ENCODE data around the gene RAVER1.
"Not testable (repeated sequence)": the region's sequence is repeated elsewhere in the genome, so short reads cannot be mapped to it uniquely, and the experiment has no call there.

The RAVER1 gene

DNA sequence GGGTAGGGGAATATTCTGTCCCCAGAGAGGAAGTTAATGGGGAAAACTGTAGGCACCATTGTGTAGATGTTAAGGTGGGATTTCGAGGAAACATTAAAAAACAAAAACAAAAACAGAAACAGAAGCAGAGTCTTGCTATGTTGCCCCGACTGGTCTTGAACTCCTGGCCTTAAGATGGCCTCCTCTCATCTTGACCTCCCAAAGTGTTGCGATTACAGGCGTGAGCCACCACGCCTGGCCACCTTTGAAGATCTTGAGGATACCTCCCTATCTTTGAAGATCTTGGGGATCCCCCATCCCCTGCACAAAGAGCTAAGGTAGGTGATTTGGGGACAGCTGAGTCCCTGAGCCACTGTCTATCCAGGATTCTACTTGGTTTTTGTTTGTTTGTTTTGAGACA, 6.6 kb upstream of the RAVER1 start:
- no peak for DNase-seq

DNA sequence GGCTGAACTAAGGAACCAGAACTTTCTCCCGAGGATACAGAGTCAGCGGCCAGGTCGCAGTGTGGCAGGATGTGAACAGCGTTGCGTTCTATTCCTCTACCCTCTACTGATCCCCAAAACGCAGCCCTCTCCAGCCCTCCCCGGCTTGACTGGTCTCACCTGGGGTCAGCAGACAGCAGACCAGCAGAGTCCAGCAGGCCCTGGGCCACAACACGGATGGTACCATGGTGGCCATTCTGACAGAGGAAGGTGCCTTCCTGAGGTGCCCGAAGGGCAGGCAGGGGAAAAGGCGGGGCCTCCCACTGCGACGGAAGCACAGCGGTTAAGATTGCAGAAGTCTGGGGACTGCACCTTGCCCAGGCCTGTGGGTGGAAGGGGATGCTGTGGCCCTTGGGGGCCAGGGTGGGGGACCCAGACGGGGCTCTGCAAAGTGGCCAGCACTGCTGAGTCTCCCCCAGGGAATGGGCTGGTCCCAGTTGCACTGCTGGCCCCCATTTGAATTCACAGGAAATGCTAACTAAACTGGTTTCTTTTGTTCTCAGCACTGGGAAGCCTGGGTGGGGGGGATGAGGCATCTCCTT, 6.1 kb upstream of the RAVER1 start, which contains the start of gene ICAM3:
ICAM3 (minus strand) TSS at position 245 of the 581 bp plus-strand sequence; CDS start at position 235, 10 bp downstream.
- DNase-seq = no peak

DNA sequence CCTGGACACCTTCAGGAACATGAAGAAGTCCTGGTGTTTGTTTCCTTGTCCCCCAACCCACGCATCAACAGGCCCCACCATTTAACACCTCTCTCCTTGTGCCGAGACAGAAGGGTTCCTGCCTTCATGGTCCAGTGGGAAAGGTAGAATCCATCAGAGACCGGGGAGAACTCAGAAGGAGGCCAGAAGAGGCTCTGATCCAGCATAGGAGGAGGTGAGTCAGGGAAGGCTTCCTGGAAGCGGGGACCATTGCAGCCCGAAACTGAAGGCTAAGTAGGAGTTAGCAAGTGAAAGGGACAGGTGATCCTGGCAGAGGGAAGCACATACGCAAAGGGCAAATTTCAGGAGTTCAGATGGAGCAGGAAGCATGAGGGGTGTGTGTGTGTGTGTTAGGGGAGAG, 5.6 kb upstream of the RAVER1 start:
- DNase-seq = no peak

DNA sequence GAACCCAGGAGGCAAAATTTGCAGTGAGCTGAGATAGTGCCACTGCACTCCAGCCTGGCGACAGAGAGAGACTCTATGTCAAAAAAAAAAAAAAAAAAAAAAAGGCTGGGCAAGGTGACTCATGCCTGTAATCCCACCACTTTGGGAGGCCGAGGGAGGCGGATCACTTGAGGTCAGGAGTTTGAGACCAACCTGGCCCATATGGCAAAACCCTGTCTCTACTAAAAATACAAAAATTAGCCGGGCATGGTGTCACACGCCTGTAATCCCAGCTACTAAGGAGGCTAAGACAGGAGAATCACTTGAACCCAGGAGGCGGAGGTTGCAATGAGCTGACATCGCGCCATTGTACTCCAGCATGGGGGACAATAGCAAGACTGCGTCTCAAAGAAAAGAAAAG, 3.4 kb upstream of the RAVER1 start:
- not testable (repeated sequence) for DNase-seq

DNA sequence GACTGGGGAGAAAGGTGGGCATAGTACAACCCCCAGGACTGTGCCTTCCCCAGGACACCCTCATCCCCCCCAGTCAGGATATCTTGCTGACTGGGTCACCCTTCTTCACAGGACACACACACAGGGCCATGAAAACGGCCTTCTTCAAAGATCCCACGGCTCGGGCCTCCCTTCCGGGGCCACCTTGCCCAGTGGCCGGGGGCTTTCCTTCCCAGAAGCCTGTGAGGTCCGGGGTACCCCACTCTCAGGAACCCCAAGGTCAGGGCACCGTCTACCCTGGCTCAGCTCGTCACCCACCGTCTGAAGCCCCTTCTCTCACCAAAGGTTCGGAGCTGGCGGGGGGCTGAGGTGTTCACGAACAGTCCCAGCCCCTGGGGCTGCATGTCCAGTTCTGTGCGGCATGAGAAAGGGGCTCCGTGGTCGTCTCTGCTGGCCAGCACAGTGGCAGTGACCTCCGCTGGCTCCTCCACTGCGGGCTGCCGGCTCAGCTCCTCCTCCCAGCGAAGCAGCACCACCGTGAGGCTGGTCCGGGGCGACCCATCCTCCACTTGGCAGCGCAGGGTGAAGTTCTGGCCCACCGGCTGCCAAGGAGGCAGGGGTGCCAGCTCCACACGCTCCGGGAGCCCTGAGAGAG, 2.1 kb upstream of the RAVER1 start:
- DNase-seq = no peak

DNA sequence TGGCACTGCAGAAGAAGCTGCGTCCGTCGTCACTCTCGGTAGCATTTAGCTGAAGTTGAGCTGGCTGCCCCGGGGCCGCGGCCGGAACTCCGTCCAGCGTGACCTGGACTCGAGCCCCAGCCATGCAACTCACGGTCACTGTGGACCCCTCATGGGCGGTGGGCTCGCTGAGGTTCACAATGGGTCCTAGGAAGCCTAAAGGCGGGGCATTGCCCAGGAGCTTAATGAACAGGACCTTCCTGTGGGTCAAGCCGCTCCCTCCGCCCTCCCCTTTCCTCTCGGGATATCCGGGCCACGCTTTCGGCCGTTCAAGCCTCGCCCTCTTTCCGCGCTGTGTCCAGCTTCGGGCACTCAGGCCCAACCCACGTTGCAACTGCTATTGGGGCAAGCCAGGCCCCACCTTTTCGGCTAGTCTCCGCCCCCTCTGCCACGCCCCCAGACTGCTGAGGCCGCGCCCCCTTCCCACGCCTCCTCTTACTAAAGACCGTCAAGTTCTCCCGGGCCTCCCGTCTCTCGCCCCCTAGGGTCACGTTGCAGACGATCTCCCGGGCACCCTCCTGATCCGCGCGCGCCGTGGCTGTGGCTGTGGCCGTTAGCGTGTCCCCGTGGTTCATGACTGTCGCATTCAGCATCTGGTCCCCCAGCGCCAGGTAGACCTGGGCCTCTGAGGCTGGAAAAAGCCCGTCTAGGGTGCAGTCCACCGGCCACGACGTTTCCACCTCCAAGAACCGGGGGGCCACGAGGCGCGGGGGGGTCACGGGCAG, 1.4 kb upstream of the RAVER1 start:
- peak; percentile 79 to 92 for DNase-seq

DNA sequence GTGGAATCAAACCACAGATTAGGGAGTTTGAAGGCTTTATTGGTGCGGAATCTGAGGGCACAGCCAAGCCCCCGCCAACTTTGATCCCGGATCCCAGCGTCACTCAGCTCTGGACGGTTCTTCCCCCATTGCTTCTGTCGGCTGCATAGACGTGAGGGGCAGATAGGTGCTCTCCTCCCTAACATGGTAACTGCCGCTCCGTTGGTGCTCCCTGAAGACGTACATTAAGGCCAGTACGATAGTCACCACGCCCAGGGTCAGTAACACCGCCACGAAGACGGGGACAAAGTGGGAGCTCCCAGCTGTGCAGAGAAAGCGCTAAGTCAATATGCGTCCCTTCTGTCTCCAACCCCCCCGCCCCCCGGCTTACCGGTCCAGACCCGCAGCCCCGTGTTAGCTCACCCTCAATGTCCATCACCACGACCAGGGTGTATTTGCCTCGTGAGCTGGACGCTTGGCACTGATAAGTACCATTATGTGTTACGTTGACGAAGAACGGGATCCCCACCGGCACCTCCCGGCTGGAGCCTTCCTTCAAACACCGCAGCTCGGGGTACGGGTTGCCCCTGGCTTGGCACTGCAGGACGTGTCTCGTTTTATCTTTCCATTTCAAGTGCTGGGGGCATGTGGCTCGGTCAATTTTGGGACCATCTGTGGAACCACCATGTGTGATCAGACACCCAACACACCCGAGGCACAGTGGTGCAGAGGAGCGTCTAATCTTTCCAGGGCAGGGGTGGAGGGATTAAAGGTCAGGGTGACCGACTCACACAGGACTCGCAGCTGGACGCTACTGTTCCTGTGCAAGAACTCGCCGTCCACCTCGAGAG, 644 bp upstream of the RAVER1 start:
- DNase-seq = peak in 1 of 2 experiments; percentile 82

DNA sequence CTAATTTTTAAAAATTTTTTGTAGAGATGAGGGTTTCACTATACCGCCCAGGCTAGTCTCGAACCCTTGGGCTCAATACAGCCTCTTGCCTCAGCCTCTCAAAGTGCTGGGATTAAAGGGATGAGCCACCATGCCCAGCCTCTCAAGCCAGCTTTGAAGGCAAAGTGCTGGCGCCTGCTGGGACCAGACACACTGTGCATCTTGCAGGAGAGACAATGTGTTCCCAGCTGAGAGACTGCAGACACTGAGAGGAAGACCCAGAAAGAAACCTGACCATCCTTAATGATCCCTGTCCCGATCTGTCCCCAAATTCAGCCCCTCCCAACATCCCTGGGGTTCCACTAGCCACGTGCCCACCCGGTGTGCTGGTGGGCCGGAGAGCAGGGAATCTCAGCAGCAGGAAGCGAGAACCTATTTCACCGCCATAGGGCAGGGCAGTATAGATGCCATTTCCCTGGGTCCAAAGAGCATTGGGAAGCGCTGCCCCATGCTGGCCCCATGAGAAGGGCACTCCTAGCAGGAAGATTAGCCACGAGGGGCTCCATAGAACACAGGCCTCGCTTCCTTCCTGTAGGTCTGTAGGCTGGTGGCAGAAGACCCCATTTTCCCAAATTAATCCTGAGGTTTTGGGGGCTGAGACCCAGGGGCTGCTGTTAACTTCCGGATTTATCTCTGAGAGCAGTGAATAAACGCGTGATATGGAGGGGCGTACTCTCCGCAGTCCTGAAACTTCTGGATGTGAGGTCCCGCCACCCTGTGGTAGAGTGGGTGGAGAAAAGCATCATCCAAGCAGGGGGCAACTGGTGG, 968 bp downstream of the RAVER1 start:
- DNase-seq = no peak

DNA sequence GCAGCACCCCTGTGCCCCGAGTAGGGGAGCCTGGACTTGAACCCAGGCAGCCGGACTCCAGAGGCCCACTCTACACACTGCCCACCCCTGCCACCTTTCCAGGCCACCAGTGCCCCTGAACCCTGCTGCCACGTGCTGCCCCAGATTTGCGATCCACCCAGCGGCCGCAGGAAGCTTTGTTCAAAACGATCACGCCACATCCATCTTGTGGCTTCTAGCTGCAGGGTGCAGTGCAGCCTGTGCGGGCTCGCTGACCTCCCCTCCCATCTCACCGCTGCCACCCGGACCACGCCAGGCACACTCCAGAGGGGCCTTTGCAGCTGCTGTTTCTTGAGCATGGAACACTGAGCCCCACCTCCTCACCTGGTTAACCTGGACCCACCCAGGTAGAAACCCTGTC, 3.8 kb downstream of the RAVER1 start:
- no peak for DNase-seq

DNA sequence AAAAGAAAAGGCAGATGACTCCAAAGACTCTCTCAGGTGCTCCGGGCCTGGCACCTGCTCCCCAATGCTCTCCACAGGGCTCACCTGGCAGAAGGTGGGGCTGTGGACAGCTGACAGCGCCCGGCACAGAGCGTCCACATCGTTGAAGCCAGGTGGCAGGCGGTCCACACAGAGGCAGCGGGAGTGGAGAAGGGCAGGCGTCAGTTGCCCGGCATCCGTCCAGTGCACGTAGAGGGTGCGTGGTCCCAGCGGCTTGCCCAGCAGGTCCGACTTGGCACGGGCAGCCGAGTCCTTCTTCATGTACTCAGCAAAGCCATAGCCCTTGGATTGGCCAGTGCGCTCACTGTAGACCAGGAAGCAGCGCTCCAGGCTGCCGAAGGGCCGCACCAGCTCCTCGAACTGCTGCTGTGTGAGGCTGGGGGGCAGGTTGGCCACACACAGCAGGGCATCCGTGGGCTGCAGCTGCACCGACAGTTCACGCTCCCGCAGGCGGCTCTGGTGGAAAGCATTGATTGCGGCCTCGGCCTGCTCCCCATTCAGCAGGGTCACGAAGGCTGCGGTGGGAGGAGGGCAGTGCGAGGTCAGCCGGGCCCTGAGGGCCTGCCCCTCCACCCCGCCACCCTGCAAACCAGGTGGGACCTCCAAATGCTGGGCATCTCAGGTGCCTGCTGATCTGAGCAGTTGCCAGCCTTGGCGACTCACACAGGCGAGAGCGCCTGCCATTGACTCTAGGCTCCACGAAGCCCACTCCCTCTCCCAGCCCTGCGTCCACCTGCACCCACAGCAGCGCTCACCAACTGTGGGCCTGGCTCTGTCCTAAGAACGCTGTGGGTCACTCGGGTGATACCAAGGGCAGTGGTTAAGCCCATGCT, 4.5 kb downstream of the RAVER1 start:
- DNase-seq = no peak

DNA sequence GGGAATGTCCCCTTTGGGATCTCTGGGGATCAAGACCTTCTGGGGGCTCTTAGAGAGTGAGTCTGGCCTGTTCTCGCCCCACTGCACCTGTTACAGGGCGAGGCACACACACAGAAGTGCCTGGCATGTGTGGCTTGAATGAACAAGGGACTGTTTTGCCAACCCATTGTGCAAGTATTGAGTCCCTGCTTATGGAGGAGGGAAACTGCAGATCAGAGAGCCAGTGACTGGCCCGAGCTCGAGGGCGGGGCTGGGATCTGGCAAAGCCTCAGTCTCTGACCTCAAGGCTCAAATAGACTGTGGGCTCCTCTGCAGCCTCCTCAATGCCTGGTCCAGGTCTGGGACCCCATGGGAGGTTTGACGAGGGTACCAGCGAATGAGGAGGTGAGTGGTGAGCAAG, 5.5 kb downstream of the RAVER1 start:
- no peak for DNase-seq

DNA sequence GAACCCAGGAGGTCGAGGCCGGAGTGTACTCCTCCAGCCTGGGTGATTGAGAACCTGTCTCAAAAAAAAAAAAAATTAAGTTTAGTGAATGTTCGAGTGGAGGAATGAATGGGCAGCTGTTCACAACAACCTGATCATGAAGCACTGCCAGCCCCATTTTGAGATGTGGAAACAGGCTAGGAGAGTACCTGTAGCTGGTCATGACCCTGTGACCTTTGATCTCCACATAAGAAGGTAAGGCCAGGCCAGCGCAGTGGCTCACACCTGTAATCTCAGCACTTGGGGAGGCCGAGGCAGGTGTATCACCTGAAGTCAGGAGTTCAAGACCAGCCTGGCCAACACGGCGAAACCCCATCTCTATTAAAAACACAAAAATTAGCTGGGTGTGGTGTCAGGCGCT, 7.6 kb downstream of the RAVER1 start:
- DNase-seq = no peak

DNA sequence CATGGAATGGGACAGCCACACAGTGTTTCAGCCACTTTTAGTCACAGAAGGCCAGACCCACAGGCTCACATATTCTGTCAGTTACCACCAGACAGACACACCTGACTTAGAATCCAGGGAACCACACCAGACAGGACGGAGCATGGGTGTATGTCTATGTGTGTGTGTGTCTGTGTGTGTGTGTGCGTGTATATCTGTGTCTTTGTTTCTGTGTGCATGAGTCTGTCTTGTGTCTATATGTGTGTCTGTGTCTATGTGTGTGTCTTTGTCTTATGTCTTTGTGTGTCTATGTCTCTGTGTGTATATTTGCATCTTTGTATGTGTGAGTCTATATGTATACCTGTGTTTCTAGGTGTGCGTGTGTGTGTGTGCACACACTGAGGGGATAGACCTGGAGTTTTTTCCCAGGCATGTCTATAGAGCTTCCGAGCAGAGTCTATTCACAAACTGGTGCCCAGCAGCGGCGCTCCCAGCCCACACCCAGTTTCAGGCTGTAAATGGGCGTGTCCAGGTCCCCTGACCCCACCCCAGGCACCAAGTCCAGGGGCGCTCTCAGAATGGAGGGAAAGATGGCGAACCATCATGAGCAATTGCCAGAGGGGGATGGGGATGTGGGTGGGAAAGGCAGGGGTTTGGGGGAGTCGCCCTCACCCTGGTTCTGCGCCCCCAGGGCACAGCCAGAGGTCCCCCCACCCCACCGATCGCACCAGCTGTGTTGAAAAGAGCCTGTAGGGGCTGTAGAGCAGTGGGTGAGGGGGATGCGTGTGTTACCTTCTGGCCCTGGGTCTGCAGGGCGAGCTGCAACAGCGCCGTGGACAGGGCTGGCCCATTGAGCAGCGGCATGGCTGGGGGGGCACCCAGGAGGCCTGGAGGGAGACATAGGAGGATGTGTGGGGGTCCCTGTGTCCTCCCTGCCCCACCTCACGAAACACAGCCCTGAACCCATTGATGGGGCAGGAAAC, 11.2 kb downstream of the RAVER1 start:
- no peak for DNase-seq

DNA sequence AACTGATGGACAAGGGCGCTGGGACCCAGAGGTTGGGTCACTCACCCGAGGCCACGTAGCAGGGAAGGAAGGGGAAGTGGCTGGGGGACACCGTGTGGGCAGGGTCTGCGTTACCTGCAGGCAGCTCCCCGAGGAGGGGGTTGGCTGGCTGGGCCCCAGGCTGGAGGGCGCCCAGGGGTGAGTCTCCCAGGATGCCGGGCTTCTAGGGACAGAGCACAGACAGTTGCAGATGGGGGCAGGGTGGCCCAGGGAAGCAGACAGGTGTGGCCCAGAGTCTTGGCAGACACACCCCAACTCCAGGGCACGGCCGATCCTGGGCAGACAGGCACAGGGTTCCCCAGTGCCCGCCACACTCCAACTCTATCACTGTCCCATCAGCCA, 11.9 kb downstream of the RAVER1 start:
- DNase-seq = no peak

DNA sequence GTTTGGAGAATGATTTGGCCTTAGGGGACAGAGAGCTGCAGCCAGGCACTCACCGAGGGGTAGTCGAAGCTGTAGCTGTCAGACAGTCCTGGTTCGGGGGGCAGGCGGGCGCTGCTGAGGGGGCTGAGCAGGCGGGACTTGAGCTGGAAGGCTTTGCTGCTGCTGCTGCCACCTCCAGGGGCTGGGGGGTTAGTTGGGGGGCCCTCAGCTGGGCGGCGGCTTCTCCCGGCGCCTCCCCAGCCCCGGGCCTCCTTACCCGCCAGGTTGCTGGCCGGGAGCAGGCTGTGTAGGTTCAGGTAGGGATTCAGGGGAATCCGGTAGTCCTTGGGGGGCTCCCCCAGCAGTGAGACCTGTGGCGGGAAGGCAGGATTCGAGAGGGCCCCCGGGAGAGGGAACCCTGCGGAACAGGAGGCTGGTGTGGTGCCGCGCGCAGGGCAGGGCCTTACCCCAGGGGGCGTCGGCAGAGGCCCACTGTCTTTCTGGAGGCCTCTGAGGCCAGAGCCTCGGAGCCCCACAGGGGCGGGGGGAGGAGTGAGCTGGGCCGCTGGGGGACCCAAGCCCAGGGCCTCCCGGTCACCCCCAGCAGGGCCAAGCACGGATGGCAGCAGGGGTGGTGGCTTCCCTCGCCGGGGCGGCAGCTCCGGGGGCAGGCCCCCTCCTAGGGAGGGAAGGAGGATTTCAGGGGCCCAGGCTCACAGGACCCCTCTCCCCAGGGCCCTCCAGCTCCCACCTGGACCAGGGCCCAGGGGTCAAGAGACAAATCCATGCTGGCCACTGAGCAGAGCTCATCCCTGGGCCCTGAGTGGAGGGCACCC, 12.5 kb downstream of the RAVER1 start:
- DNase-seq = no peak

DNA sequence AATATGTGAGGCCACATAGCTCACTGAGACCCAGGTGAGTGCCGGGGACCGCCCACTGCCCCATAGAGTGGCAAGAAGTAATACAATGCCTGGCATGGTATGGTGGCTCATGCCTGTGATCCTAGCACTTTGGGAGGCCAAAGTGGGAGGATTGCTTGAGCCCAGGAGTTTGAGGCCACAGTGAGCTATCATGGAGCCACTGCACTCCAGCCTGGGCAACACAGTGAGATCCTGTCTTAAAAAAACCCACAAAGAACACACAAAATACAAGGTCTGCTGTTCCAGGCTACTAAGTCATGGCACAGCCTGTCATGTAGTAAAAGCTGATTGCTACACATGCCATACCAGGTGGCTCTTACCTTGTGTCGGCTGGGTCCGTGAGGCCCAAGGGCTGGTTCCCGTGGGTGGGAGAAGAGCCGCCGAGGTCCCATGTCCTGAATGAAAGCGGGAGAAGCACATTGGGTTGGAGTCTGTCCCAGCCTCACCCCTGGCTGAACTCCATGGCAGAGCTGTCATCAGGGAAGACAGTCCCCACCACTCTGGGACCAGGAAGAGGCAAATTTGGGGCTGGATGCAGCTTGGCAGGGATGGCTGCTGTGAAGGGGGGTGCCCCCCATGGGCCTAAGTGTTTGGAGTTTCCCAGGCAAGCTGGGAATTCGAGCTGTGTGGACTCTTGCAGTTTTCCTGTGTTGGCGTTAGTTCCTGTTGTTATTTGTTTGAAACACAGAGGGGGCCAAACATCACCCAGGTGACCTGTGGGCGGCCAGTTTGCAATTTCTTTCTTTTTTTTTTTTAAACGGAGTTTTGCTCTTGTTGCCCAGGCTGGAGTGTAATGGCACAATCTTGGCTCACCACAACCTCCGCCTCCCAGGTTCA, 14.3 kb downstream of the RAVER1 start:
- DNase-seq = no peak

DNA sequence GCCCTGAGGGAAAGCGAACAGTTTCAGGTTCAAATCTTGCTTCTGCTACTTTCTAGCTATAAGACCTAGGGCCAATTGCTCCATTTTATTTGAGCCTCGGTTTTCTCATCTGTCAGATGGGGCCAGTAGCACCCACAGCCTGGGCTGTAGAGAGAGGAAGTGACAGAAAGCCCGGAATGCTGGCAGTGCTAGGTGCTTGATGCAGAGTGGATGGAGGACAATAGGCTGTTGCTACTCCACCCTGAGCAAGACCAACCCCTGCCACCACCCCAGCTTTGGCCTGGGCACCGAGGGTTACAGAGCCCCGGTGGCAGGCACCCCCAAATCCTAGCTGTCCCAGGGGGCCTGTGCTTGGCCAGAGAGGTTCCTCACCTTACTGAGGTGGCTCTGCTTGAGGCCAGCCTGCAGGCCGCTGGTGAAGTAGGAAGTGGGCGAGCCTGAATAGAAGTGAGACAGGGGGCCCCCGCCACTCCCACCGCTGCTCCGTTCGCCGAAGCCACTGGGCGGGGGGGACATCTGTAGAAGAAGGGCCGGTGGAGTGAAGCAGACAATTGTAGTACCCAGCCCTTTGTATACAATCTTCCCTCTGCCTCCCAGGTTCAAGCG, 15.4 kb downstream of the RAVER1 start:
- DNase-seq = no peak
